HFF-Myc (cell line): ENCODE data around the gene AP5Z1.

Experiments
- DNase-seq: peaks from one replicate; pipeline ENCODE4 v3.0.0-alpha.2; 2011; ENCODE audit warnings: low read depth; ENCODE audit errors: extremely low read depth
- H3K4me3 ChIP-seq: replicated peaks from 2 replicates; pipeline ENCODE4 v1.5.1; 2011; ENCODE audit warnings: low read depth, mild to moderate bottlenecking, control low read depth, low read length
- TF ChIP-seq, protein P1 (sequence below): IDR thresholded peaks from 2 replicates; pipeline ENCODE4 v1.5.1; 2012; ENCODE audit warnings: mild to moderate bottlenecking, low read depth, low read length, control low read depth; ENCODE audit errors: missing control alignments

AP5Z1 gene

DNA sequence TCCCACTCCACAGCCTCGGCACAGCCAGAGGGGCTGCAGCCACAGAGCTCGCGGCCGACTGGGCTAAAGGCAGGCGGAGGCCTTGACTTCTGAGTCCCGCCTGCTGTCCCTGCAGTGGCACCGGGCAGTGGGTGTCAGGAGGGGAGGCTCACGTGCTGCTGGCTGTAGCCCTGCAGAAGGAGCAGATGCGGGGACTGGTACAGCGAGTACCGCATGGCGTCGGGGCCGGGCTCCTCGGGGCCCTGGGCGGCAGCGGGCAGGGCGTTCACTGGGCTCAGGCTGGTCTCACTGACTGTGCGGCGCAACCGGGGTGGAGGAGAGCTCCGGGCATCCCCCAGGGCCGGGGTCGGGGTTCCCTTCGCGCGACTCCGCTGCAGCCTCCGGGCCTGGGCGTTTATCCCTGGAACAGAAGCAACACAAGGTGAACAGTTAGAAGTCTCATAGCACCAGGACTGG, 60.8 kb downstream of the AP5Z1 start:
- no peak for DNase-seq
- H3K4me3 ChIP-seq = no peak overlapping the region
- TF ChIP-seq, protein P1, sequence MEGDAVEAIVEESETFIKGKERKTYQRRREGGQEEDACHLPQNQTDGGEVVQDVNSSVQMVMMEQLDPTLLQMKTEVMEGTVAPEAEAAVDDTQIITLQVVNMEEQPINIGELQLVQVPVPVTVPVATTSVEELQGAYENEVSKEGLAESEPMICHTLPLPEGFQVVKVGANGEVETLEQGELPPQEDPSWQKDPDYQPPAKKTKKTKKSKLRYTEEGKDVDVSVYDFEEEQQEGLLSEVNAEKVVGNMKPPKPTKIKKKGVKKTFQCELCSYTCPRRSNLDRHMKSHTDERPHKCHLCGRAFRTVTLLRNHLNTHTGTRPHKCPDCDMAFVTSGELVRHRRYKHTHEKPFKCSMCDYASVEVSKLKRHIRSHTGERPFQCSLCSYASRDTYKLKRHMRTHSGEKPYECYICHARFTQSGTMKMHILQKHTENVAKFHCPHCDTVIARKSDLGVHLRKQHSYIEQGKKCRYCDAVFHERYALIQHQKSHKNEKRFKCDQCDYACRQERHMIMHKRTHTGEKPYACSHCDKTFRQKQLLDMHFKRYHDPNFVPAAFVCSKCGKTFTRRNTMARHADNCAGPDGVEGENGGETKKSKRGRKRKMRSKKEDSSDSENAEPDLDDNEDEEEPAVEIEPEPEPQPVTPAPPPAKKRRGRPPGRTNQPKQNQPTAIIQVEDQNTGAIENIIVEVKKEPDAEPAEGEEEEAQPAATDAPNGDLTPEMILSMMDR = no peak

DNA sequence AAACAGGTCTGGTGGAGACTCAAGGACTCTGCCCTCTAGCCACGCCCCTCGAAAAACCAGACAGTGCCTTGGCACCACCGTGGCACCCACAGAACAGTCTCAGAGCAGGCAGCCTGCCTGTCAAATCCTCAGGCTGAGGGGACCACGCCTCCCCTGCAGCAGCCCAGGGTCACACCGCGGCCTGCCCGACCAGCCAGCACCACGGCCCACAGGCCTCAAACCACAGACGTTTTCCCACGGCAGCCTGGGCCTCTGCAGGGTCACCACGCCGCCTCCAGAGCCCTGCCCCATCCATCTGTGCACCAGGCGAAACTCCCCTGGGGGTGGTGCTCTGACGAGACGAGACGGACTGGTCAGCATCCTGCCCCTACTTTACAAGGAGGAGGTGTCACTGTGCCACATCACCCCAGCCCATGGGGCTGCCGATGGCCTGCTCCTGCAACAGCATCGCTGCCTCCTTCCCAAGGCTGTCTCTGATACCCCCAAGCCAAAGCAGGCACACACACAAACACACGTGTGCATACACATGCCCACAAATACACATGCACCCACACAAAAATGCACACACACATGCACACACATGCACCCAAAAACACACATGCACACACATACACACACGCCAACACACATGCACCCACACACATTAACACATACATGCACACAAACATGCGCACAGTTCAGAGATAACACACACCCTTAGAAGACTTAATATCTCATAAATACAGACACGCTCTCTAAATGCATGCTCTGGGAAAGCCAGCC, 61.8 kb downstream of the AP5Z1 start:
- DNase-seq = no peak
- no peak overlapping the region for H3K4me3 ChIP-seq
- TF ChIP-seq, protein P1 = no peak

DNA sequence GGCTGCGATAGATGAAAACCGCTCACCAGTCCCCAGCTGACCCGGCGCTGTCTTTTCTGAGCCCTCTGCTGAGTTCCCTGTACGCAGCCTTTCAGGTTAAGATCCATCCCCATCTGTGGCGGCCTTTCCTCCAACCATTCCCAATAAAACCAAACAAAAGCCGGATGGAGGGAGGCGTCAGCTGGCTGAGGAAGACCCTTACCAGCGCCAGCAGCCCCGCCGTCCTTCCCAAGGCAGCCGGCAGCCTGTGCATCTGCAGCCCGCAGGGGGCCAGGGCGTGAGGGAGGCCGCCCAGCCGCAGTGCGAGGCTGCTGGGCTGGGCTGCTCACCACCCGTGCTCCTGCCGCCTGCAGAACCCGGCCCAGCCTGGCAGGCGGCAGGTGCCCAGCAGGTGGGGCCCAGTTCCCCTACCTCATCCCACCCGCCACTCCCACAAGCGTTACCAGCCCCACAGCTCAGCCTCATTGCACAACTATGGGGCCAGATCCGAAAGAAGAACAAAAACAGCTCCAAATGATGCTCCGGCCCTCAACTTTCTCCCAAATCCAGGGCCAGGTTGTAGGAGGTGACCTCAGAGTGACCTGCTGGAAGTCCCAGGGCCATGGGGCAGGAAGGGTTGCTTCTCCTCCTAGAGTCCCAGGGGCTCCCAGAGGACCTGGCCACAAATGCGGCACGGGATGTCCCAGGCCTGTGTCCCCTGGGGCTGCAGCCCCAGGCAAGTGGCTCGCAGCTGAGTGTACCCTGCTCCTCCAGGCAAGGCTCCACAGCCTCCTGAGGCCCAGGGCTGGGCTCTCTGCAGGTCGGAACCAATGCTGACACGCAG, 62.6 kb downstream of the AP5Z1 start:
- DNase-seq = no peak
- TF ChIP-seq, protein P1 = no peak
- H3K4me3 ChIP-seq = no peak overlapping the region

DNA sequence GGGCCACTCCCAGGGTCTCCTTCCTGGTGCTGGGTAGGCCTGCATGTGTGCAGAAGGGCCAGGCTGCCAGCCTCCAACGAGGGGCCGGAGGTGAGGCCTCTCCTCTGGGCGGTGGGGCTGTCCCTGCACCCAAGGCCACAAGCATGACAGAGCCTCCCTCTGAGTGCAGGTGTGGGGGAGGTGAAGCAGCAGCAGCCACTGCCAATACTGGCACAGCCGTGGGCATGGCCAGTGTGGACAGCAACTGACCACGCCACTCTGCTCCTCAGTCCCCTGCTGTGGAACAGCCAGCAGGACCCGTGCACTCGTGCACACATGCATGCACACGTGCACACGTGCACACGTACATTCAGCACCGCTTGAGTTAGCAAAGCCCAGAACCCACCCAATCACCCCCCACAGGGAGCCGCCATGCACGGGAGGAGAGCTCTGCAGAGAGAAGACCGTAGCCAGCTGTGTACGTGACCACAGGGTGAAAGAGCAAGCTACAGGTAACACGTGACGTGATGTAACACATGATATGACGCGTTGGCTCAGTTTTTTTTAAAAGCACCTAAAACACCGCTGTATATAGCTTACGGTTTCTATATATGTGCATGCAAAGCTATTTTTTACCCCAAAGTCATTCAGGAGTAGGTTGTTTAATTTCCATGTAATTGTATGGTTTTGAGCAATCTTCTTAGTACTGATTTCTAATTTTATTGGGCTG, 63.4 kb downstream of the AP5Z1 start:
- no peak overlapping the region for H3K4me3 ChIP-seq
- DNase-seq = no peak
- TF ChIP-seq, protein P1 = no peak

DNA sequence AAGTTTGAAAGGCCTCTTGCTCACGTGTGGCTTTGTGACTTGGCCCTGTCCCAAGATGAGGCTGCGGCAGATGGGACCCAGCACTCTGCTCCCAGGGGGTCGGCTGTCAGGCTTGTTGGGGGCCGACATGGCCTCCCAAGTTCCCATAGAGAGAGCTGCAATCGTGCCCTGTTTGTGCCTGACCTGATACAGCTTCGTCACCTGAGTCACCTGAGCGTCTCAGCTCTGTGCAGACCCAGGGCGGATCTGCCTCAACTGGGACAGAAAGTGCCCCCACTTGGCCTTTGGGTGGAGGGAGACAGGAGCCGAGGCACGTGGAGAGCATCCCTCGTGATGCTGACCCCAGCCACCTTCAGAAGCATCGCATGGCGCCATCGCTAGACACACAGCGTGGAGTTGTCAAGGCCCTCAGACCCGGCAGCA, 64.7 kb downstream of the AP5Z1 start:
- TF ChIP-seq, protein P1 = no peak
- no peak for DNase-seq
- no peak overlapping the region for H3K4me3 ChIP-seq
